DOHH2 (cell line): ENCODE results near the gene SLC49A4.

Source experiments
- H3F3A ChIP-seq: fragments of 200-600 bp; sonication (generic), shearing (Covaris generic); 2 replicates; pipeline ENCODE4 v1.6.0; 2016; ENCODE audit warnings: antibody characterized with exemption, mild to moderate bottlenecking; ENCODE audit not compliant: control insufficient read depth, insufficient read depth
- H3K27ac ChIP-seq: fragments of 200-600 bp; sonication (generic); 2 replicates; pipeline ENCODE4 v1.5.1; 2014; ENCODE audit warnings: low read depth, mild to moderate bottlenecking, low read length, moderate library complexity
- H3K27me3 ChIP-seq: fragments of 200-600 bp; sonication (generic); 2 replicates; pipeline ENCODE4 v1.6.1; 2014; ENCODE audit warnings: mild to moderate bottlenecking, low read length, mixed read lengths; ENCODE audit not compliant: control insufficient read depth
- H3K36me3 ChIP-seq: fragments of 200-600 bp; sonication (generic); 2 replicates; pipeline ENCODE4 v1.6.1; 2014; ENCODE audit warnings: mild to moderate bottlenecking, low read length, moderate library complexity, mixed read lengths; ENCODE audit not compliant: control insufficient read depth
- H3K4me1 ChIP-seq: fragments of 200-600 bp; sonication (generic); 2 replicates; pipeline ENCODE4 v1.6.1; 2014; ENCODE audit warnings: mild to moderate bottlenecking, low read length, mixed read lengths; ENCODE audit not compliant: control insufficient read depth
- H3K4me2 ChIP-seq: fragments of 200-600 bp; sonication (generic); 2 replicates; pipeline ENCODE4 v1.6.0; 2014; ENCODE audit warnings: mild to moderate bottlenecking, low read length, moderate library complexity
- H3K4me3 ChIP-seq: fragments of 200-600 bp; sonication (generic); 2 replicates; pipeline ENCODE4 v1.5.1; 2014; ENCODE audit warnings: mild to moderate bottlenecking, low read length, mixed read lengths
- H3K79me2 ChIP-seq: fragments of 200-600 bp; sonication (generic); 2 replicates; pipeline ENCODE4 v1.6.1; 2014; ENCODE audit warnings: mild to moderate bottlenecking, low read length, mixed read lengths; ENCODE audit not compliant: control insufficient read depth
- H3K9me2 ChIP-seq: fragments of 200-600 bp; sonication (generic); replicated peaks from 2 replicates; pipeline ENCODE4 v1.6.1; 2014; ENCODE audit warnings: mild to moderate bottlenecking, low read length, mixed read lengths; ENCODE audit not compliant: control insufficient read depth
- H3K9me3 ChIP-seq: fragments of 200-600 bp; sonication (generic); 2 replicates; pipeline ENCODE4 v1.6.1; 2014; ENCODE audit warnings: antibody characterized with exemption, low read length, mixed read lengths; ENCODE audit not compliant: control insufficient read depth, insufficient read depth
- H4K20me1 ChIP-seq: fragments of 200-600 bp; sonication (generic); 2 replicates; pipeline ENCODE4 v1.6.0; 2014; ENCODE audit warnings: low read depth, mild to moderate bottlenecking, antibody characterized with exemption, low read length, moderate library complexity; ENCODE audit not compliant: control insufficient read depth, insufficient read depth
- CTCF ChIP-seq: fragments of 200-600 bp; sonication (generic); IDR thresholded peaks from one replicate; pipeline ENCODE4 v1.5.1; 2014; ENCODE audit warnings: antibody characterized with exemption, mild to moderate bottlenecking, low read depth, low read length; ENCODE audit not compliant: poor library complexity, severe bottlenecking
- EZH2phosphoT487 ChIP-seq: fragments of 200-600 bp; sonication (generic); IDR thresholded peaks from 2 replicates; pipeline ENCODE4 v1.6.1; 2017; ENCODE audit warnings: borderline replicate concordance, mild to moderate bottlenecking, antibody characterized with exemption, low read length, moderate library complexity, mixed read lengths

Gene SLC49A4

GRCh38 chr3:122920986-122921385, 126.1 kb downstream of the SLC49A4 start:
- TF ChIP-seq CTCF (no peak), EZH2phosphoT487 (no peak)
- Histone ChIP-seq H3K27ac (no peak overlapping the region), H4K20me1 (no peaks in the 10 kb centered on the region), H3K9me3 (no peaks in the 10 kb centered on the region), H3K27me3 (peaks cover 39% of the 10 kb centered on the region), H3K4me3 (no peak overlapping the region), H3K79me2 (no peaks in the 10 kb centered on the region), H3K36me3 (no peaks in the 10 kb centered on the region), H3F3A (no peaks in the 10 kb centered on the region), H3K4me1 (peaks cover 6% of the 10 kb centered on the region; the same call in 1 of the 2 replicates), H3K9me2 (no peaks in the 10 kb centered on the region), H3K4me2 (no peak overlapping the region)

- no peaks in the 10 kb centered on the region for H3F3A ChIP-seq
- H3K4me1 ChIP-seq, result peaks cover 6% of the 10 kb centered on the region; the same call in 1 of the 2 replicates
- no peak overlapping the region for H3K27ac ChIP-seq
- no peaks in the 10 kb centered on the region for H3K9me2 ChIP-seq
- peak overlapping the region; percentile 44 for H3K4me3 ChIP-seq
- TF ChIP-seq EZH2phosphoT487 (0 out of 2 replicates have a peak, but pooled peaks have one; percentile 49), CTCF (peak; percentile 49)
- no peaks in the 10 kb centered on the region for H4K20me1 ChIP-seq
- H3K79me2 ChIP-seq, result no peaks in the 10 kb centered on the region
- H3K27me3 ChIP-seq, result peaks cover 36% of the 10 kb centered on the region
- no peaks in the 10 kb centered on the region for H3K36me3 ChIP-seq
- no peaks in the 10 kb centered on the region for H3K9me3 ChIP-seq
- peak overlapping the region; percentile 57 for H3K4me2 ChIP-seq
Measured at GRCh38 chr3:122921791-122922651, 127.2 kb downstream of the SLC49A4 start.

GRCh38 chr3:122923611-122924010, 128.7 kb downstream of the SLC49A4 start:
- Histone ChIP-seq H4K20me1 (no peaks in the 10 kb centered on the region), H3K4me3 (no peak overlapping the region), H3F3A (no peaks in the 10 kb centered on the region), H3K4me2 (no peak overlapping the region), H3K27ac (no peak overlapping the region), H3K9me2 (no peaks in the 10 kb centered on the region), H3K9me3 (no peaks in the 10 kb centered on the region), H3K79me2 (no peaks in the 10 kb centered on the region), H3K27me3 (peaks cover 34% of the 10 kb centered on the region), H3K36me3 (no peaks in the 10 kb centered on the region), H3K4me1 (peaks cover 6% of the 10 kb centered on the region; the same call in 1 of the 2 replicates)
- no peak for TF ChIP-seq CTCF
- TF ChIP-seq EZH2phosphoT487, result no peak
